Loucy (cell line): ENCODE results near the gene FGF21.

ENCODE experiments used
- CTCF ChIP-seq: fragments of 200-600 bp; sonication (generic); conservative IDR thresholded peaks from 2 replicates; pipeline ENCODE4 v1.5.1; 2014; ENCODE audit warnings: mild to moderate bottlenecking, antibody characterized with exemption, low read length
- EZH2phosphoT487 ChIP-seq: fragments of 200-600 bp; IDR thresholded peaks from 2 replicates; pipeline ENCODE4 v1.6.1; 2018; ENCODE audit warnings: antibody characterized with exemption, mild to moderate bottlenecking, moderate library complexity, borderline replicate concordance

GRCh38 chr19:48740164-48740972, 15.0 kb upstream of the FGF21 start, which contains the start of gene RASIP1:
- TF ChIP-seq CTCF = no peak
- TF ChIP-seq EZH2phosphoT487 = no peak
